ENCODE data around the gene MAP2K2.

Gene MAP2K2

GRCh38 chr19:4099041-4099764 lies 24.7 kb downstream of the MAP2K2 start:
- DNase-seq (ENCODE audit: low spot score) = no peak

DNA sequence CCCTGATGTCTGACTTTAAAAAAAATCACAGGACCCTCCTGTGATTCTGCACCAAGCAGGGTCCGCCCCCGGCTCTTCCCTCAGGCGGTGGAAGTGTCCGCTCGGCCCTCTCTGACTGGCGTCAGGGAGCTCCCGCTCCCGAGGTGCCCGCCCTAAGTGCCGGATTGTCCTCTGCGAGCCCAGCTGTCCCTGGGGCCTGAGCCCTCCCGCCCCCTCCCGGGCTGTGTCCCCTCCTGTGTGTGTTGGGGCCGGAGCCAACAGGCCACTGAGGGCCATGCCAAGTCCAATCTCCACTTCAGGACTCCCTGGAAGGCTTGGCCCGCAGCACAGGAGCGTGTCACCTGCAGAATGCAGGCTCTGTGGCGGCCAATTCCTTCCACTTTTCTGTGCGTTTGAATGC lies 25.4 kb downstream of the MAP2K2 start:
- DNase-seq (ENCODE audit: low spot score) = no peak

- DNase-seq (ENCODE audit: low spot score) = no peak
These were observed 26.4 kb downstream of the MAP2K2 start for GRCh38 chr19:4097501-4097900.

GRCh38 chr19:4096049-4096892 lies 27.7 kb downstream of the MAP2K2 start:
- no peak for DNase-seq (ENCODE audit: low spot score)

DNA sequence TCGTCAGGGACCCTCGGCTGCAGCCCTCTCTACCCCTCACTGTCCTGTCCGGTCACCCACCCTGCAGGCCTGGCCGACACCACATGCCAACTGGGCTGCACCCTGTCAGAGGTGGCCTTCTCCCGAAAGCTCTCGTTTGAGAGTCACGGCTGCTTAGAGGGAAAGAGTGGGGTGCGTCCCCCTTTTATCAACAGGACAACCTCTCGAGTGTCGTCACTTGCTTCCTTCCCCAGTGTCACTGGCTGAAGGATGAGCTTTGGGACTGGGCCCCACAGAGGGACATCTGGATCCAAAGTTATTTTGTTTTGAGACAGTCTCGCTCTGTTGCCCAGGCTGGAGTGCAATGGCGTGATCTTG lies 28.5 kb downstream of the MAP2K2 start:
- DNase-seq (ENCODE audit: low spot score) = no peak

DNA sequence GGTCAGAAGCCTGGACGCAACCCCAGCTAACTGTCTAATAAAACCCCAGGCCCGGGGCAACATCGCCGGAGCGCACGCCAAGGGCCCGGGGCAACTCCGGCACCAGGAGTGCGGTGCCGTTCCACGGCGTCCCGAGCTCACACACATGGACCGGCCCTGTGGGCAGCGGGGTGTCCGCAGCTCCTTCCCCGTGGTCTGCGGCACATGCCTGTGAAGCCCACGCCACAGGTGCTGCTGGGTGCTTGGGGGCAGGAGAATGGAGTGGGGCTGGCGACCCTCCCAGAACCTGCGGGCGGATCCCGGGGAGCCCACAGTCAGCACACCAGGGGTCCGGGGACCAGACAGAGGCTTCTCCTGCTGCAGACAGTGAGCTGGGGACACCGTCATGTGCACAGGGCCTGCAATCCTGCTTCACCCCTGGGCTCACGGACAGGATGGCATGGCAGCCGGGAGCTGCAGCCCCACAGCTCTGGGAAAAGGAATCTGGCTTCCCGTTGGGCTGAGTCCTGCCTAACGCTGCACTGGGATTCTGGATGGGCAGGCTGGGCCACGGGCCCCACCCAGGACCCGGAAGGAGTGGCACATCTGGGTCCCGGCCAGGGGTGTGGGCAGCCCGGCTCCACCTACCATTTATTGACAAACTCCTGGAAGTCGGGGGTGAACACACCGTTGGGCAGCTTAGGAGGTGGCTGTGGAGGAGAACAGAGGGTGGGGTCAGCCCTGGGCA lies 29.0 kb downstream of the MAP2K2 start:
- no peak for DNase-seq (ENCODE audit: low spot score)

- no peak for DNase-seq (ENCODE audit: low spot score)
These were observed 29.6 kb downstream of the MAP2K2 start for GRCh38 chr19:4094291-4094690.

- no peak for DNase-seq (ENCODE audit: low spot score)
These were observed 30.2 kb downstream of the MAP2K2 start for GRCh38 chr19:4093643-4094175.

- DNase-seq (ENCODE audit: low spot score) = no peak
These were observed 33.3 kb downstream of the MAP2K2 start for GRCh38 chr19:4090356-4091220.

DNA sequence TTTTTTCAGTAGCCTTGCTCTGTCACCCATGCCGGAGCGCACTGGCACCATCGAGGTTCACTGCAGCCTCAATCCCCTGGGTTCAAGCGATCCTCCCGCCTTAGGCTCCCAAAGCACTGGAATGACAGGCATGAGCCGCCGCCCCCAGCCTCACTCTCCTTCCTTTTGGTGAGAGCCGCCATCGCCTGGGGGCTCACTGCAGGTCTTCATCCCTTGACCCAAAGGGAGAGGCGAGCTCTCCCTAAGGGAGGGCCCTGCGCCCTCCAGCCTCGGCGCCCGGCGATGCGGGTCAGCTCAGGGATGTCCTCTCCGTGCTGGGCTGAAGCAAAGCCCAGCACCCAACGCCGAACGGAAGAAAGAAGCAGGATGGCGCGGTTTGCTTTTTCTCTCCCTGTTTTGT lies 34.0 kb downstream of the MAP2K2 start:
- no peak for DNase-seq (ENCODE audit: low spot score)

- no peak for DNase-seq (ENCODE audit: low spot score)
These were observed 34.5 kb downstream of the MAP2K2 start for GRCh38 chr19:4089400-4089908.

DNA sequence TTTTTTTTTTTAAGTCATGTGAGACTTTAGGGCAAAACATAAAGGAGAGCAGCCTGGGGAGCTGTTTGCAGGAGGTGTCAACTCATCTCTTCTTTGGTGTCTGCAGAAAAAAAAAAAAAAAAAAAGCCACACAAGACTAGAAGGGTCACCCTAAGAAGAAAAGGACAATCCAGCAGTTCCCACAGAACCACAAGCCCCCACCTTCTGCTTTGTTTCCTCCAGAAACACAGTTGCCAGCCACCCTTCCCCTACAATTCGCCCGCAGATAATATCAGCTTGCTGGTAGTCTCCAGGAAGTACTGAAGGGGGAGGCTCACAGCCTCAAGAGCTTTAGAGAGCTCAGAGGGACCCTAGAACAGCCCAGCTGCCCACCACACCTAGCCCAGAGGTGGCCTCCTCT lies 34.9 kb downstream of the MAP2K2 start:
- no peak for DNase-seq (ENCODE audit: low spot score)

DNA sequence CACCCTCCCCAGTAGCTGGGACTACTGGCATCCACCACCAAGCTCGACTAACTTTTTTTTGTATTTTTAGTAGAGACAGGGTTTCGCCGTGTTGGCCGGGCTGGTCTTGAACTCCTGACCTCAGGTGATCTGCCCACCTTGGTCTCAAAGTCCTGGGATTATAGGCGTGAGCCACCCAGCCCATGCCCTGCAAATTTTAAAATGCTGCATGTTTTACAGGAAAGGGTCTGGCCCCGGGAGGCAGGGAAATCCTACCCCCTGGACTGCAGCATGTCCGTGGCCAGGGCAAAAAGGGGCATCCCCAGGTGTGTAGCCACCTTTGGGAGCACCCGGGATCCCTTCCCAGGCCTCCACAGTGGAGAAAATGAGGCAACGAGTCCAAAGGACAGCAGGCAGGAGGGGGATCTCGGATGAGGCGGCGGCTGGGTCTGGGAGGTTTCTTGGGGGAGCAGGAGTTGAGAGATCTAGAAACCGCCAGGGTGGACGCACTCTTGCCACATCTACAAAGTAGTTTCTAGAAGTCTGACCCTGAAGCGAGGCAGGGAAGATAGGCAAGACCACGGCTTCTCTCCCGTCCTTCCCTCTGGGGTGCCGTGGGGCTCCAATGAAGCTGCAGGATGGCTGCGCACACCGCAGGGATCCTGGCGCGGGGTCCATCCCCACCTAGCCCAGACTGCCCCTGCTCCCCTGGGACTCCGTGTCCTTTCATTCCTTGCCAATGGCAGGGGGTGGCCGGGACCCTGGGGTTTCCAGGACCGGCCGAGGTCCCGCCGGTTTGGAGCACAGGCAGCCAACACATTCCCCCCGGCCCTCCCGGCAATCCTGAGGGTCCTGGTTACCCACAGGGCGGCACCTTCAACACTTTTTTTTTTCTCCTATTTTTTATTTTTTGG lies 35.9 kb downstream of the MAP2K2 start:
- no peak for DNase-seq (ENCODE audit: low spot score)

- DNase-seq (ENCODE audit: low spot score) = no peak
These were observed 37.5 kb downstream of the MAP2K2 start for GRCh38 chr19:4086411-4086867.

DNA sequence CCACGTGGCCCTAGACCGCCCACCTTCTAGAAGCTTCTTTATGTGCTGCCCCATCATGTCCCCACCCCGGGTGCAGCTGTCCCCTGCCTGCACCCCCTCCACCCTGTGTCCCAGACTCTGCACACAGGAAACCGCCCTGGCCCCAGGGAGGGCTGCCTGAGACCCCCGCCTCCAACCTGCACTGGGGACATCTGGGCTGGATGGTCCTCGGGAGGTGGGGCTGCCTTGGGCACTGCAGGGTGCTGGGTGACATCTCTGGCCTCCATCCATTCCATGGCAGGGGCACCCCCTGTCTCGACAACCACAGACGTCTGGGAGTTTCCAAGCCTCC lies 39.4 kb downstream of the MAP2K2 start:
- no peak for DNase-seq (ENCODE audit: low spot score)

DNA sequence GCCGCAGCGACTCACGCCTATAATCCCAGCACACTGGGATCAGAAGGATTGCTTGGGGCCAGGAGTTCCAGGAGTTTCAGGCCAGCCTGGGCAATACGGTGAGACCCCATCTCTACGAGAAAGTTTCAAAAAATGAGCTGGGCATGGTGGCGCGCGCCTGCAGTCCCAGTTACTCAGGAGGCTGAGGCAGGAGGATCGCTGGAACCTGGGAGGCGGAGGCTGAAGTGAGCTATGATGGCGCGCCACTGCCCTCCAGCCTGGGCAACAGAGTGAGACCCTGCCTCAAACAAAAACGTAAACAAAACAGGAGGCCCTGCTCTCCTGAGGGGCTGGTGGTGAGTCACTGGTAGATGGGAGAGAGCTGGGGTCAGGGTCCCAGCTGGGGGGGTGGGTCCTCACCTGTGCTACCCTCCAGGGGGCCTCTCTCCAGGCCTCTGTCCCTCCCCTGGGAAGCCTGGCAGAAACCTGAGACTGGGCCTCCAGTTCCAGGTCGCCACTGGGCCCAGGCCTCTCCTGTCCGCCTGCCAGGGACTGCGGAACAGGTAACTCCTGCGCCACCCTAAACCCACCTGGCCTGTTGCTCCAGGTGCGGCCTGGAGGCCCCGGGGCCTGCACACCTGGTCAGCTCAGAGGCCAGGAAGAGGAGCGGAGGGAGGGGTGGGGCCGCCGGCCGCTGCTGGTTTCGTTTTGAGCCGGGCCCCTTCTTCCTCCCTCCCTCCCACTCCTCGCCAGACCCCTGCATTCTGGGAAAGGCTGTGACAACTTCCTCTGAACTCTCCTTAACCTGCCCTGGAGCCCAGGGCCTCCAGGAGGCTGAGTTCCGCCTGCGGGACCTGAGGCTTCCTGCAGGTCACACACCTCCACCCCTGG lies 40.0 kb downstream of the MAP2K2 start:
- DNase-seq (ENCODE audit: low spot score) = no peak

DNA sequence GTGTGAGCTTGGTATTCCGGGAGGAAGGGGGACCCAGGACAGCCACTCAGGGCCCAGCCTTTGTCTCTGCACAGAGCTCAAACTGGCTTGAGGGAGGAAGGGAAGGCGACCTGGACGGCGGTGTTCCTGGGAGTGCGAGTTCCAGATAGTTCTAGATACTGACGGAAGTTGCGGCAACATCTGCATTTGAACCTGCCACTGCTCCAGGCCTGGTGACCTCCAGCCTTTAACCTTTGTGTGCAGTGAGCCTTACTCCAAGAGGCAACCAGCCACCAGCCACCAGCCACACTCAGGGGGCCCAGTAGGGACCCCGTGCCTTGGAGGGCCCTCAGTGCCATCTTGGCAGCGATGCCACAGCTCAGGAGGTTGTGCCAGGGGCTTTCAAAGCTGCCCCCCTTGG lies 41.8 kb downstream of the MAP2K2 start:
- DNase-seq (ENCODE audit: low spot score) = no peak

DNA sequence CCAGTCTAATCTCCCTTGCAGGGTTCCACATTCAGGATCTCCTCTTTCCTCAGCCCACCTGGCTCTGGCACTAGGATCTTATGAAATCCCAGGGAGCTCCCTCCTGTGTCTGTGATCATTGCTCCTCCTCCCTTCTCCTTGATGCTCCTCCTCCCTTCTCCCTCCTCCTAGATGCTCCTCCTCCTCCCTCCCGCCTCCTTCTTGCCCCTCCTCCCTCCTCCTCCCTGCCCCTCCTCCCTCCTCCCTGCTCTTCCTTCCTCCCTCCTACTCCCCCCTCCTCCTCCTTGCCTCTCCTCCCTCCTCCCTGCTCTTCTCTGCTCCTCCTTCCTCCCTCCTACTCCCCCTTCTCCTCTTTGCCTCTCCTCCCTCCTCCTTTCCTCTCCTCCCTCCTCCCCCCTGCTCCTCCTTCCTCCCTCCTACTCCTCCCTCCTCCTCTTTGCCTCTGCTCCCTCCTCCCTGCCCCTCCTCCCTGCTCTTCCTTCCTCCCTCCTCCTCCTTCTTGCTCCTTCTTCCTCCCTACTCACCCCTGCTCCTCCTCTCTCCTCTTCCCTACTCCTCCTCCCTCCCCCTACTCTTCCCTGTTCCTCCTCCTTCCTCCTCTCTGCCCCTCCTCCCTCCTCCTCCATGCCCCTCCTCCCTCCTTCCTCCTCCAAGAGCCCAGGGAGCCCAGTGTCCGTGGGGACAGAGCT lies 42.3 kb downstream of the MAP2K2 start:
- DNase-seq (ENCODE audit: low spot score) = no peak

GRCh38 chr19:4080473-4080872 lies 43.4 kb downstream of the MAP2K2 start:
- no peak for DNase-seq (ENCODE audit: low spot score)

All from AG08395 (cell line).